Activated T-cell treated with anti-CD3 and anti-CD28 coated beads for 4 hours (primary cell): ENCODE measurements around the gene TNPO1.

ENCODE experiments used
- DNase-seq: peaks from one replicate; pipeline ENCODE4 v3.0.0-alpha.2; 2020

Gene TNPO1

DNA sequence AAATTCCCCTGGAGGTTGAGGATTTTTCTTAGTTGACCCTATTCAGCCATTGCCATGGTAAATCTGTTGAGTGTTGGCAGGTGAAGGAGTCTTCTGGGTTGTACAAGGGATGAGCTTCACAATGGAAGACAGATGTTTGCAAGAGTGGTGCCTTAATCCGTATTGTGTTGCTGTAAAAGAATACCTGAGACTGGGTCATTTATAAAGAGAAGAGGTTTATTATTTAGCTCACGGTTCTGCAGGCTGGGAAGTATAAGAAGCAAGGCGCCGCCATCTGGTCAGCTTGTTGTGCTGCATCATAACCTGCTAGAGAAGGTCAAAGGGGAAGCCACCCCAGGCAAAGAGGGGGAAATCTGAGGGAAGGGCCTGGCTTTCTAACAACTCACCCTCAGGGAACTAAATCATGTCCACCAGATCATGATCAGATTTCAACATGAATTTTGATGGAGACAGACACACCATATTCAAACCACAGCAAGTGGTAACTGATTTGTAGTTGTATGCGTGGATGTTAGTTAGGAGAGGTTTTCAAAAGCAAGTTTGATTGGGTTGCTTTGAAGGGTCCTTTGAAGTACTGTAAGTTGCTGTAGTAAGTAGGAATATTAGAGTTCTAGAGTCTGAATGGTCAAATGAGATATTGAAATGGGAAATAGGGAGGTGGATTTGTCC lies 2.5 kb downstream of the TNPO1 start:
- DNase-seq: peak; percentile 27

DNA sequence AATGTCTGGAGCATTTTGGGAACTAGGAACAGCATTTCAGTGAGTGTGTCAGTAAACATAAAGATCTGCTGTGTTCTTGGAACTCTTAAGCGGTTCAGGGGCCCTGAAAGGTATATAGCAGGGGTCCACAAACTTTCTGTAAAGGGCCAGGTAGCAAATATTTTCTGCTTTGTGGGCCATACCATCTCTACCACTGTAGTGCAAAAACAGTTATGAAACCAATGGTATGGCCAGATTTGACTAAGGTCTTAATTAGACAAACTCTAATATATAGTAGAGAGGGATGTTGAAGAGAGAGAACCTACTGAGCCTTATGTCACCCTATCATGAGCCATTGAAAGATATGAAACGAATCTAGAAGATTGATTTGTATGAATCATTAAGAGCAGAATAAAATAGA lies 5.3 kb downstream of the TNPO1 start:
- no peak for DNase-seq

DNA sequence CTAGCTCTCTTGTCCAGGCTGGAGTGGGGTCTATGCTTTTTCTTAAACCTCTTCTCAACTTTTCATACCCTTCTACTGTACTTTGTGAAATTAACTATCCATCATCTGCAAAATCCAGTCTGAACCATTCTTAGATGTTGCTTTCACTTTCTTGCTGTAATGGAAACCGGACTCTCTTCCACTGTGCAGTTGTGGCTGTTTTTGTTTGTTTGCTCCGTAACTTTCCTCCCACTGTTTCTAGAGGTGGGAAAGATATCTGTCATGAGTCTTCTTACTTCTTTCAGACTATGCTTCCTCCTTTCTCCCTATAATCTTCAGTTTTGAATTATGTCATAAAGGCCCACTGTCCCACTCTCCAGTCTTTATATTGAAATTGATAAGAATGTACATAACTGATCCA lies 6.5 kb downstream of the TNPO1 start:
- DNase-seq: no peak

DNA sequence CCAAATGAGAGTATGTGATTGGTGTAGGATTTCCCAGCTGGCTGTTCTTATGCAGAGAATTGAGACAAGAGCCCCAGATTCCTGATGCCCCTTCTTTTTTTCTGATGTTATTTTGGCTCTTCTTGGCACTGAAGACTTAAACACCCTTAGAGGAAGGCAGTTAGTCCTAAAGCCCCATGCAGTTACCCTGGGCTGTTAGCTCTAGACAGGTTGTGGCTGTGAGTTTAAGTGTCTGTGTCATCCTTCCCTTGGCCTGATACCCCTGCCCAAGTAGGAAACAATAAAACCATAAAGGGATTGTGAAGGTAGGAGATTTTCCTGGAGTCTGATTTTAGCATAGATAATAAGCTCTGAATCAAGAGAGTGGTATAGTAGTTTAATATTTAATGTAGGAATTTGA lies 13.2 kb downstream of the TNPO1 start:
- DNase-seq: no peak

DNA sequence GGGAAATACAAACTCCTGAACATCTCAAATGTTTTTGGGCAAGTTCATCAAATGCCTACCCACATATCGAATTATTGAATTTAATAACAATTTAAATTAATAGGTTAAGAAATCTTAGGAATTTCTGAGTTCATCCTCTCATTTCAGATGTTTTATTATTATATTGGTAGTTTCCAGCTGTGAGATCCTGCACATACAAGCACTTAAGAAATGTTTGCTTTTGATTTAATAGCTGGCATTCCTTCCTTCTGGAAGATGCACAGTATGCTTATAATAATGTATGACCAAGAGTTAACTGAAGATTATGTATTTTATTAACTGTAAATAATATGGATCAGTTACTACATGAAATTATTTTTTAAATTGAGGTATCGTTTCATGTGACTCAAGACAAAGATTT lies 13.9 kb downstream of the TNPO1 start:
- DNase-seq: no peak

DNA sequence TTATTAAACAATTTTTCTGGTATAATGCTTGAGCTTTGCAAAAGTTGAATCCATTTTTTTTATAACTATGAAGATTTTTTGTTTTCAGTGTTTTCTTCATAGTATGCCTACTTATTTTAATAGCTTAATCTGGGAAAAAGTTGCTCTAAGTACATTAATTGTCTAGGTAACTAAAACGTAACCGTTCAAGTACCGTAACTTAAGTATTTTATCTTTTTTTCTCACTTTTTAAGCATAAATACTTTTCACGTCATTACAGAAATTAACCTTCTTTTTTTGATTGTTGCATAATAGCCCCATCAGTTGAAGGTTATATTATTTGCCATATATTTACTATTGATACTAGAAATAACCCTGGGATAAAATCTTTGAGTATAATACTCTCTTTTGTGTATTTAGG lies 15.2 kb downstream of the TNPO1 start:
- no peak for DNase-seq

DNA sequence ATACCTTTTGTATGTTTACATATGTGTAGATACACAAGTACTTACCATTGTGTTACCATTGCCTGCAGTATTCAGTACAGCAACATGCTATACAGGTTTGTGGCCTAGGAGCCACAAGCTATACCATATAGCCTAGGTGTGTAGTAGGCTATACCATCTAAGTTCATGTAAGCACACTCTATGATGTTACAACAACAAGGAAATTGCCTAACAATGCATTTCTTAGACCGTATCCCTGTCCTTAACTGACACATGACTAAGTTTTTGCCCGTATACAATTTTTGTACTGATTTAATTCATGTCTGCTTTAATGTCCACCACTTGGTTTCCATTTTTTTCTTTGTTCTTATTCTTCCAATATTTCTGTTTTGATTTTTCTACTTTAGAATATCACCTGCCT lies 18.5 kb downstream of the TNPO1 start:
- DNase-seq: no peak

DNA sequence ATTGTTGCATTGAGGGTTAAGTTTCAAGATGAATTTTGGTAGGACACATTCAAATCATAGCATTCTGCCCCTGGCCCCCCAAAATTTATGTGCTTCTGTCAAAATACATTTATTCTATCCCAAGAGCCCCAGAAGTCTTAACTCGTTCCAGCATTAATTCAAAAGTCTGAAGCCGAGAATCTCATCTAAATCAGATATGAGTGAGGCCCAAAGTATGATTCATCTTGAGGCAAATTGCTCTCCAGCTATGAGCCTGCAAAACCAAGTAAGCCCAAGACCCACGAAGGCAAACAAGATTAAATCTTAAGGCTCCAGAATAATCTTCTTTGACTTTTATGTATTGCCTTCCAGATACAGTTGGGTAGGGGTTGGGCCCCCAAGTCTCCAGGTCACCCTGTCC lies 19.2 kb downstream of the TNPO1 start:
- DNase-seq: no peak

DNA sequence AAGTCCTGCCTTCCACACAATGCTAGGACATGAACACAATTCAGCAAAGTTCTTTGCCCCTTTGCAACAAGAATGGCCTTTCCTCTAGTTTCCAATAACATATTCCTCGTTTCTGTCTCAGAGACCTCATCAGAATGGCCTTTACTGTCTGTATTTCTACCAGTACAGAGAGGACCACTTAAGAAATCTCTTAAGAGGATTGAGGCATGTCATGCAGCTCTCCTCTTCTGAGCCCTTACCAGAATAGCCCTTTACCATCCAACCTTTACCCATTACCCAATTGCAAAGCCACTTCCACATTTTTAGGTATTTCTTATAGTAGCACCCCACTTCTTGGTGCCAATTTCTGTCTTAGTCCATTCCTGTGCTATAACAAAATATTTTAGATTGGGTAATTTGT lies 20.3 kb downstream of the TNPO1 start:
- DNase-seq: no peak

DNA sequence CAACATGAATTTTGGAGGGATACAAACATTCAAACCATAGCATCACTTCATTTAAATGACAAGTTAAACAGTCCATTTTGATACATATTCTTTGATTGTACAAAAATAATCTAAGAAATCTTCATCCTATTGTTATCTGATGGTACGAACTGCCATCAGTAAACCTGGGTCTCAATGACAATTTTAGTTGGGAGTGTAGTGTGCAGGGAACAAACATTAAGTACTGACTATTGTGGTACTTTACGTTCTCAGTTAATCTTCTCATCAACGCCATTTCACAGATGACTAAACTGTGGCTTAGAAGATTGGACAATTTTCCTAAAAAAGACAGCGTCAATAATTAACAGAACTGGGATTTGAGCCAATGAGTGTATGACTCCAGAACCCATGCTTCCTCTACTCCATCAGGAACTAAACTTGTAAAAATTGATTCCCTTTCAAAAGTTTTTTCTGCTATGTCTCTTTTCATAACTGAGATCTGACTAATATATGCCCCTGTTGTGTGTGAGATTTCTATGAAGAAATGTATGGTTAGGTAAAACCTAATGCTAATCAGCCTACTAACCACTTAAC lies 21.1 kb downstream of the TNPO1 start:
- DNase-seq: no peak

DNA sequence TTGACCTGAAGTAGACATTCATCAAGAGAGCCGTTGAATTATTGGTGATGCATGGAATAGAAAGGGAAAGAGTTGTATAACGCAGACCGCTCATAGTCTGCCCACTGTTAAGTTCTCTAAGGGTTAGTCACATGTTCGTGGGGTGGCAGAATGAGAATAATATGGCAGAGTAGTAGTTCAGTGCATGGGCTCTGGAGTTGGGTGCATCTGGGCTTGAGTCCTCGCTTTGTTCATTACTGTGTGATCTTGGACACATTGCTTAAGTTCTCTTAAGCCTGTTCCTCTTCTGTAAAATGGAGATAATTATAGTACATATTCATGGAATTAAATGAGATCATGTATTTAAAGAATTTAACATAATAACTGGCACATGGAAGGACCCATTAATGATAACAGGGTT lies 23.6 kb downstream of the TNPO1 start:
- DNase-seq: no peak

DNA sequence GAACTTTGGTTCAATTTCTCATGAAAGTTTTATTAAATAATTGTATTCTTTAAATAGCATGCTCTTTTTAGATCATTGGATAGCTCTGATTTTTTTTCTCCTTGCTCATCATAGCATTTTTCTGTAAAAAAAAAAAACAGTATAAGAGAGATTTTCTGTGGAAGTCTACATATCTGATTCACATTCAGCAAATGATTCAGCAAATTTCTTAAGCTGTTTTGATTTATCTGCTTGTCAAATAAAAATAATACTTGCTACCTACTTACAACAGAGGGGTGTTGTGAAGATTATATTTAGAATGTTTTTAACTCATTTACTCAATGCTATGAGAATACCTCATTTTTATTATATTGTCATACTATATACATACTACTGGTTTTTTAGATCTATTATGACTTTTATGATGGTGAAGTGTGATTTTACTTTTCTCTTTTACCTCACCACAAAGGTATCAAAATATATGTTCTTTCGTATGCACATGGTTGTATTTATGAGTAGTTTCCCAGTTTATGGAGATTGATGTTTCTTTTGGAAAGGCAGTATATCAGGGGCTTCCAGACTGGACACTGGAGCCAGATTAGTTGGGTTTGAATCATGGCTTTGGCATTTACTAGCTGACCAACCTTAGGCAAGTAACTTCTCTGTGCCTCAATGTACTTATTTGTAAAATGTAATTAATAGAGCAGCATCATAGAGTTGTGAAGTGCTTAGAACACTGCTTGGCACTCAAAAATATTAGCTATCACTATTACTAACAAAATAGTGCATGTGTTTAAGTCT lies 25.5 kb downstream of the TNPO1 start:
- no peak for DNase-seq

DNA sequence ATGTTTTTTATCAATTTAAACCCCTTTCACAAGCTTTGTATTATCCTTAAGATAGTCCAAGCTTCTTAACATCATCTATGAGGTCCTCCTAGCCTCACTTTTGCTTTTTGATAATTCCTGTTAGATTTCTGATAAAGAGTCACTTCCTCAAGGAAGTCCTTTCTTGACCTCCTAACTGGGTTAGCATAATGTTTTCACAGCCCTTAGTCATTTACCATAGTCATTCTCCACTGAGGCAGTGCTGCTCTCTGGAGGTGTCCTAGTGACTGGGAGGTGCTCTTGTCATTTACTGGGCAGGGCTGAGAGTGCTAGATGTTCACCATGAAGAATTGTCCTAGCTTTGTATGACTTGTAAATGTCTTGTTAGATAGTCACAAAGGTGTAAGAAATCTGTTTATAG lies 26.4 kb downstream of the TNPO1 start:
- no peak for DNase-seq

DNA sequence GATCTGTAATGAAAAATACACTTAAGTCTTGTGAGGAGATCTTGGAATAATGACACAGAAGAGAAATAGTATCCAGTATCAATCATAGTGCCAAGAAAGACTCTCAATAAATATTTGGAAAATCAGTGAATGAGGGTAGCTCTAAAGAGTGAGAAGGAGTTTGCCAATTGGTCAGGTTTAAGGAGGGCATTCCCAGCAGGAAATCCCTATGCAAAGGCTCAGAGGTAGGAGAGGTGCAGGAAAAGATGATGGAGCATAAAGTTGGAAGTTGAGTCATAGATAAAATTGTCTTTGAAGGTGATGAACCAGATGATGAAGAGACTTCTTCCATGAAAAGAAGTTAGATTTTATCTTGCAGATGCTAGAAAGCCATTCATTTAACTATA lies 27.8 kb downstream of the TNPO1 start:
- no peak for DNase-seq

DNA sequence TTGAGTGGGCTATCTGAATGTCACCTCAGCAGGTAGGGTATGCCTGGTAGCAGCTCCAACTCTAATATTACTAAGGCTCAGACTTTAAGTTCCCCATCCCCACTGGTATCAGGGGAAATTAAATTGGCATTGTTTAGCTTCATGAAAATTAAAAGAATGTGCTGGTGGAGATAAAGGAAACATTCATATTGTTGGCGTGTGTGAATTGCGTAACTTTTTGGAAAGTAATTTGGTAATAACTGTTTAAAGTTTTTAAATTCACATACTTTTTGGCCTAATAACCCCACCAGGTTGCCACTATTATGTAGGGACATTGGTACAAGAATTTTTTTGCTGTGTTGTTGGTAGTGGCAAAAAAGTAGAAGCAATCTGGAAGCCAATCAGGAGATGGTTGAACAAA lies 29.4 kb downstream of the TNPO1 start:
- no peak for DNase-seq

DNA sequence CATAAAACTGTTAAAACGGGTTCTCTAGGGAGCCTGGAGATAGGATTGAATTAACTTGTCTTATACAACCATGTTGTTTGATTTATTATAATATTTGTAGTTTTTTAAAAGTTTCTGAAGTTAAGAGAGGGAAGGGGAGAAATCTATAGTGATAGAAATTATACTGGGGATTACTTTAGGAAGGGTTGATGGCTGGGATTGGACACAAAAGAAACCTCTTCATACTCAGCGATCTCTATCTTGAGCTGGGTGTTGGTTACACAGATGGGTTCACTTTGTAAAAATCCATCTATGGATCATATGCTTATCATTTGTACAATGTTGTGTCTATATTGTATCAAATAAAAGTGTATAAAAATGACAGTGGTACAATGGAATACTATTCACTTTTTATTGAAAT lies 30.0 kb downstream of the TNPO1 start:
- DNase-seq: no peak

DNA sequence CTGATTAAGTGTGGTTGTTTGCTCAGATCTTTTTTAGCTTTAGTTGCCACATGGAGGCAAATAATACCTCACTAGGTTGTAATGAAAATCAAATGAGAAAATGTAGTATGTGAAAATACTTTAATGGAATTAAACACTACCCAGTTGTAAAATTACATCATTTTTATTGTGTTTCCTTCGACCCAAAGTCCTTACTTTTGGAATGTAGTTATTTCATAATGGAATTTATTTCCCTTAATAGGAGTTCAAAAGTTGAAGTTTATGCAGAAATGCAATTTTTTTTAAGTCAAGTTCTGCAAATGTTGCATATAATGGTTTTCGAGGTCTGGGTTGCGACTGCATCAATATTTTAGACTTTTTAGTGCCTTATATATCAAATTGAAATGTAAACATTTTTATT lies 31.0 kb downstream of the TNPO1 start:
- no peak for DNase-seq

DNA sequence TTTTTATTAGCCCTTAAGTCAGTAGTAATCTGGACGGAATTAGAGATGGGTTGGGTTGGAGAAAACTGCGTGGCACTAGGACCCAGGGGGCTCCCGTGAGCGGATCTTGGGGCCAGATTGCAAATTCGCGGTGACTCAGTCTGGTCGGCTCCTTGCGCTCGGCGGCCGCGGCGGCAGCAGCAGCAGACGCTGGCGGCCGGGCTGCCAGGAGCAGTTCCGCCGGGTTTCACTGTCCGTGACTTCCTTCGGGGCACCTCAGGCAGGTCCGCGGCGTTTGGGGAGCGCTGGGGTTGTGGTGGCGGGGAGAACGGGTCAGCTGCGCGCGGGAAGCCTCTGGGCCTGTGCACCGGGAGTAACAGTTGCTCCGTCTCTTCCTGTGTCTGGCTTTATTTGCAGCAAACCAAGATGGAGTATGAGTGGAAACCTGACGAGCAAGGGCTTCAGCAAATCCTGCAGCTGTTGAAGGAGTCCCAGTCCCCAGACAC lies 31.6 kb downstream of the TNPO1 start:
- DNase-seq: peak; percentile 75

DNA sequence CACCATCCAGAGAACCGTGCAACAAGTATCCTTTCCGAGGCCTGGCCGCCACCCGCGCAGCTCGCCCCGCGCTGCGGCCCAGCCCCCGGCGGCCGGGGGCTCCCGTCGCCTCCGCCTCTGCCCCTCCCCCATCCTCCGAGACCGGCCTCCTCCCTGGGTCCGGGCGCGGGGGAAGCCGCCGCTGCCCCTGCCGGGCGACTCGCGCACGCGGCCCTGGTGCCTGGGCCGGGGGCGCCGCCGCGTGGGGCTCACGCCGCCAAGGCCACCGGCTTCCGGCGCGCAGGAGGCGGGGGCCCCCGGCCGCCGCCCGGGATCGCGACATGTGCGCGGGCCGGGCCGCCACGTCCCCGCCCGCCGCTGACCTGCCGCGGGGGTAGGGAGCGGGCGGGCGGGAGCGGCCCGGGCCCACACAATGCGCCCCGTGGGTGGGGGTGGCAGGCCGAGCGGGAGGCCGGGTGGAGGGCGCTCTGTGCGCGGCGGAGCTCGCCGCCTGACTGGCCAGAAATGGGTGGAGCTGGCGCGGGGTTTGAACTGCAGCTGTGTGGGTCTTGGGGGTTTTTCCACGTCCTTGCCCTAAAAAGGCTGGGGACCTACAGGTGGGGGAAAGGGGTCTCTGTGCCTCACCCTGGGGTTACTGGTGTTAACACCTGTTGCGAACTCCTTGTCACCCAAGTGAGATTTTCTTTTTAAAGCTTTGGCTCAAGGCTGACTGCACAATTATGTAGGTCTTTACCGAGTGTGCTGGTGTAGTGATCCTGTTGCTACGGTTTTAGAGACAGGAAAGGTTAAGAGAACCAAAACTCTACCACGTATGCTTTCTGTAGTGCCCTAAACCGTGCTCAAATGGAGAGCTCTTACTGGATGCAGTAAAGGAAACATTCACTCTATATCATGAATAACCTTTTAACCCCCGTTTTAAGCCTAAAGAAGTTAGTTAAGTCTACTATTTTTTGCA lies 32.3 kb downstream of the TNPO1 start:
- peak; percentile 24 for DNase-seq

DNA sequence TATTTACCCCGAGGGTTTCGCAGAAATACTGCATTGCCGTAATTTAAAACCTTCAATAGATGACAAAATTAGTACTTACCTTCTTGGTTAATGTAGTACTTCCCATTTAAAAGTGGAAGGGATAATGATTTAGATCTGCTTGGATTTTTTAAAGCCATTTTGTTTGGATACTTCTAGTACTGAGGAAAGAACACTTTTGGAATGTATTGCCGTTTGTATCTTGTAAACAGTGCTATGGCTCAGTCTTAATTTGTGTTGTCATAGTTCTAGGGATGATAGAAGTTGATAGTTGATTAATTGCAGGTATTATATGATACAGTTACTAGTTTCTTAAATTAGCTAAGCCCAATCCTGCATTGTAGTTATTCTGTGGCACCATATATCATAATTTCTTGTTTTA lies 33.1 kb downstream of the TNPO1 start:
- DNase-seq: no peak

DNA sequence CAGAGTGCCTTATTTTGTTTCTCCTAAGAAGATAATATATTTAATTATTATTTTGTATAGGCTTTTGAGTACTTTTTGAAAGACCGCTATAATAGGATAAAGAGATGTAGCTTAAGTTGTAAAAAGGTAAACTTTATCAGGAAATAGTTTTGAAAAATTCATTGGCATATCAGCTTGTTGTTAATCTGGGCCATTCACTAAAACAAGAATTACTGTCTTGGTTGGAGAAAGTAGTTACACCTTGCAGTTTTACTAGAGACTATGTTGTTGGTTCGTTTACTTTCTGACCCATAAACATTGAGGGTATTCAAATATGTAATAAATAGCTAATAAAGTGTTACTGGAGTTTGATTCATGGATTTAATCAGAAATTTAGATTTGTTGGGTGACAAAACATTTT lies 33.7 kb downstream of the TNPO1 start:
- DNase-seq: no peak

DNA sequence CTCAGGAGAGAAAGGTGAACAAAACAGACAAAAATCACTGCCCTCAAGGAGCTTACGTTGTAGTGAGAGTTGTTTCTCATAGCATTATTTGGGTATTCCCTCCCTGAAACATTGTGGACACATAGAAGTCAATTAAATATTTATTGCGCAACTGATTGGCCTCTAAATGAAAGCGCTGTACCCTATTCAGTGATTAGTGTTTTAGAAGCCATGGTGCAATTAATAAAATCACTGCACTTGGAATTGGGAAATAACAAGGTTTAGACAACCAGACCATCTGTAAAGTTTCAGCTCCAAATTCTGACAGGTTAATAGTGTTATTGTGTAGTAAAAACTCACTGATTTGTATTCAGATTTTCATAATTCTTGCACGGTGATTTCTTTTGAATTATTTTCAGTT lies 35.9 kb downstream of the TNPO1 start:
- no peak for DNase-seq

DNA sequence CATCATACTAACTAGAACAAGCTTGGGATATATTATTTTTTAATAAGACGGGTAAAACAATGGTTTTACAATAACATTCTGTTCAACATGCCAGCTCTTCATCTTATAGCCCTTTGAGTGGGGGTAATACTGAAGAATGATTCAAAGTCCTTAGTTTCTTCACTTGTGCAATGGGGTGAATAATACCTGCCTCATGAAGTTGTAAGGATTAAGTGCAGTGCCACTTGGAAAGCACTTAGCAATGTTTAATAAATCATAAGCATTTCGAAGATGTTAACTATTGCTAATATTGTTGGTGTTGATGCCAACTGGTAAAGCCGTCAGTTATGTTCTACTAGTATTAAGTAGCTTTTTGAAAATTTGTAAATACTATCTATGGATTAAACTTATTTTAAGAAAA lies 38.0 kb downstream of the TNPO1 start:
- no peak for DNase-seq
